Lung (tissue), 12 donors: Measurements from ENCODE around the gene OR6C76. TPM values are rescaled to one million over a fixed set of nuclear protein-coding genes. Genes with fewer than 3 reads are reported as not detected.
"Not testable (repeated sequence)": the region's sequence is repeated elsewhere in the genome, so short reads cannot be mapped to it uniquely, and the experiment has no call there.

Source experiments
- ATAC-seq: fragments of 200-7000 bp; cut with Tn5 transposase; one replicate; pipeline ENCODE4 v1.9.1; 2020; ENCODE audit warnings: moderate number of reproducible peaks; ENCODE audit not compliant: insufficient read depth, low FRiP score
- DNase-seq, 3 donors: peaks; one replicate each; pipeline ENCODE4 v3.0.0-alpha.2; 2013 to 2017
- H3K27ac ChIP-seq, 2 donors: one replicate each; pipeline ENCODE4 v1.5.1; 2013; ENCODE audit warnings: mild to moderate bottlenecking in 2 of 2, moderate library complexity in 2 of 2, control low read depth in 1 of 2, inconsistent platforms in 1 of 2, low read depth in 1 of 2, low read length in 1 of 2
- H3K27me3 ChIP-seq, 3 donors: one replicate each; pipeline ENCODE4 v1.5.1; 2013; ENCODE audit warnings: low read length in 2 of 3; ENCODE audit not compliant: control insufficient read depth in 3 of 3, insufficient read depth in 3 of 3
- H3K36me3 ChIP-seq, 4 donors: one replicate each; pipeline ENCODE4 v1.5.1; 2013; ENCODE audit warnings: low read length in 4 of 4, mild to moderate bottlenecking in 1 of 4, moderate library complexity in 1 of 4; ENCODE audit not compliant: control insufficient read depth in 4 of 4, insufficient read depth in 4 of 4
- H3K4me1 ChIP-seq, 5 donors: one replicate each; pipeline ENCODE4 v1.5.1; 2013; ENCODE audit warnings: low read length in 5 of 5, mild to moderate bottlenecking in 2 of 5, moderate library complexity in 1 of 5; ENCODE audit not compliant: control insufficient read depth in 5 of 5, insufficient read depth in 5 of 5
- H3K4me3 ChIP-seq: one replicate; pipeline ENCODE4 v1.5.1; 2013; ENCODE audit warnings: mild to moderate bottlenecking, control low read depth, moderate library complexity
- H3K9ac ChIP-seq, 2 donors: one replicate each; pipeline ENCODE4 v1.5.1; 2013; ENCODE audit warnings: low read length in 2 of 2, control low read depth in 1 of 2; ENCODE audit not compliant: insufficient read depth in 1 of 2
- H3K9me3 ChIP-seq, 4 donors: one replicate each; pipeline ENCODE4 v1.5.1; 2013; ENCODE audit warnings: low read length in 3 of 4, mild to moderate bottlenecking in 1 of 4, moderate library complexity in 1 of 4; ENCODE audit not compliant: control insufficient read depth in 4 of 4, insufficient read depth in 3 of 4
- CTCF ChIP-seq: IDR thresholded peaks from 2 replicates; pipeline ENCODE4 v1.5.1; 2012; ENCODE audit warnings: mild to moderate bottlenecking; ENCODE audit errors: control extremely low read depth, extremely low read depth
- WGBS, 2 donors: extraction: QIAGEN DNeasy Blood & Tissue Kit; methylation state at CpG; one replicate each; pipeline ENCODE4 v1.1.7; 2013; 5-methylcytosine and 5-hydroxymethylcytosine counted together
- polyA plus RNA-seq, 2 donors: library from polyadenylated mRNA; stranded (reverse); fragments of 200-250 nt; gene quantifications; one replicate each; pipeline ENCODE4 v1.2.1, GENCODE V29; 2013
- total RNA-seq, 2 donors: library from RNA; depleted of rRNA in 1 of 2; stranded (reverse); fragments of >200 nt in 1 of 2; gene quantifications; one replicate each; pipeline ENCODE4 v1.2.1, GENCODE V29; 2014 to 2021
- donor health status: control.
- donor health status: control.
- donor health status: Bipolar disorder and iron deficiency.
- donor health status: healthy.
- donor health status: DM: yes; HTN: yes; CAD: no.

The OR6C76 gene
- total and polyA plus RNA-seq, 4 donors, result not detected

- no peak for ATAC-seq
- WGBS, 2 donors, result 32 to 52% methylated on average over 1 of the region's 1 CpG
- H3K9me3 ChIP-seq, result no peaks in the 10 kb centered on the region
- H3K36me3 ChIP-seq, result no peaks in the 10 kb centered on the region
- H3K4me3 ChIP-seq, result no peak overlapping the region
- peak; percentile 28 to 95 (median 95) for DNase-seq
- no peak for TF ChIP-seq CTCF
- H3K4me1 ChIP-seq, result peaks cover 0 to 15% (median 0%) of the 10 kb centered on the region in 5 donors
- H3K9ac ChIP-seq, result no peak overlapping the region
- H3K27me3 ChIP-seq, result peaks cover 0 to 23% (median 6%) of the 10 kb centered on the region in 3 donors
- H3K27ac ChIP-seq, result no peak overlapping the region
Measured at GRCh38 chr12:55428331-55429243, 2.5 kb downstream of the OR6C76 start.

GRCh38 chr12:55441233-55441632, 15.2 kb downstream of the OR6C76 start:
- H3K9ac ChIP-seq, H3K27me3 ChIP-seq, ATAC-seq, H3K27ac ChIP-seq, H3K36me3 ChIP-seq, DNase-seq, H3K4me3 ChIP-seq, H3K9me3 ChIP-seq, H3K4me1 ChIP-seq: not testable (repeated sequence)
- 72 to 85% methylated on average over 5 of the region's 5 CpGs for WGBS, 2 donors

GRCh38 chr12:55443776-55444175, 17.7 kb downstream of the OR6C76 start, which contains the start of gene OR6C2:
OR6C2 (plus strand) TSS chr12:55444076; CDS start chr12:55452214, 8,138 bp downstream.
- TF ChIP-seq CTCF, result no peak
- WGBS, 2 donors, result 31 to 38% methylated on average over 2 of the region's 2 CpGs
- no peak within 1 kb of the TSS for H3K4me3 ChIP-seq

GRCh38 chr12:55445357-55445756, 19.3 kb downstream of the OR6C76 start:
- Histone ChIP-seq H3K4me3 (no peak overlapping the region), H3K36me3 (no peaks in the 10 kb centered on the region), H3K4me1 (no peaks in the 10 kb centered on the region), H3K27ac (no peak overlapping the region), H3K9me3 (peaks cover 0 to 3% (median 0%) of the 10 kb centered on the region in 4 donors), H3K27me3 (no peaks in the 10 kb centered on the region), H3K9ac (no peak overlapping the region)
- WGBS, 2 donors, result 97 to 100% methylated on average over 1 of the region's 1 CpG
- DNase-seq (no peak), ATAC-seq (no peak)
- TF ChIP-seq CTCF, result no peak

More at GRCh38 chr12:55443776-55444175, 17.7 kb downstream of the OR6C76 start, which contains the start of gene OR6C2:
- Histone ChIP-seq H3K9ac (no peak within 1 kb of the TSS), H3K27ac (no peak within 1 kb of the TSS), H3K36me3 (no peaks in the 10 kb centered on the region), H3K4me1 (no peaks in the 10 kb centered on the region), H3K27me3 (no peaks in the 10 kb centered on the region), H3K9me3 (peaks cover 0 to 3% (median 0%) of the 10 kb centered on the region in 4 donors)
- DNase-seq, result no peak
- ATAC-seq, result no peak
